ENCODE results near the gene COX17. TPM values are rescaled to one million over a fixed set of nuclear protein-coding genes. Genes with fewer than 3 reads are reported as not detected.
"Not testable (repeated sequence)": the region's sequence is repeated elsewhere in the genome, so short reads cannot be mapped to it uniquely, and the experiment has no call there.

The COX17 gene
- polyA plus RNA-seq, 2 of the 4 experiments (the other 2 are of a cell fraction) = 79.0 to 149 TPM

DNA sequence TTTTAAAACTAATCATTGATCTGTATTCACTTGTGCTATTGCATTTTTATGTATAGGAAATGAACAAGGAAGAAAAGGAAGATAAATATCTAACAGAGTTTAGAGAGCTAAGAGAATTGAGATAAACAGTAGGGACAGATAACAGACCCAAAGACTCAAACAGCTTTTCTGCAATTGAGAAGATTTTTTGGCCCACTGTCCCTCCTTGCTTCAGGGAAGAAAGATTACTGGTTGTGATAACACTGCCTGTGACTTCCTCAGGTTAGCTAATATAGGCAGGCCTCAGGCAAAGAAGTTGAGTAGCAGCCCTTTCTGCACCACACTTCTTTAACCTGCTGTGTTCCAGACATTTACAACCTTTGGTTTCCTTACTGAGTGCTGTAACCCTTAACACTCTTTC, 2.7 kb upstream of the COX17 start:
- FAIRE-seq = no peak
- Histone ChIP-seq H3K4me1 (peaks cover 14% of the 10 kb centered on the region; the same call in 2 of the 3 replicates), H3K9me3 (no peaks in the 10 kb centered on the region), H3K4me3 (no peak overlapping the region), H3K27ac (no peak overlapping the region), H3K4me2 (no peak overlapping the region)
- ChIA-PET CTCF (interaction anchor here (0.9 to 5.3 kb wide), 9 partner anchors 12 to 796 kb away, joined by 3 to 62 read pairs (median 7); partner anchors contain the start of genes B4GALT4 and POGLUT1), POLR2A (interaction anchor here (1.1 kb wide), 1 partner anchor 216 kb away, joined by 3 read pairs; no protein-coding TSS in a partner anchor)
- DNase-seq (ENCODE audit: low read depth in 1 of 2, low spot score in 1 of 2) = no peak
- TF ChIP-seq RFX5 (IDR thresholded peaks at IDR 0.05) (no peak), NFE2L2 (conservative IDR thresholded peaks at IDR 0.05; ENCODE audit: low read length) (no peak), JUN (IDR thresholded peaks at IDR 0.05) (no peak), BHLHE40 (IDR thresholded peaks at IDR 0.05; ENCODE audit: low read depth, low read length) (no peak), SREBF2 (IDR thresholded peaks at IDR 0.05) (no peak), FOSL2 (IDR thresholded peaks at IDR 0.05) (no peak), FOSL2 (CRISPR knock-in tag; IDR thresholded peaks at IDR 0.05) (no peak), CBX8 (IDR thresholded peaks at IDR 0.05) (no peak), NR3C1 (IDR thresholded peaks at IDR 0.05) (no peak), KDM5A (IDR thresholded peaks at IDR 0.05) (no peak), TP53 (CRISPR knock-in tag; IDR thresholded peaks at IDR 0.05) (no peak), ZC3H11A (IDR thresholded peaks at IDR 0.05) (no peak), MAZ (IDR thresholded peaks at IDR 0.05; ENCODE audit: borderline replicate concordance, low read depth, low read length) (no peak), JUNB (IDR thresholded peaks at IDR 0.05) (no peak), ZSCAN20 (CRISPR knock-in tag; IDR thresholded peaks at IDR 0.05) (no peak), POLR2AphosphoS2 (conservative IDR thresholded peaks at IDR 0.05; ENCODE audit: low read length) (no peak), CHD4 (IDR thresholded peaks at IDR 0.05; ENCODE audit: borderline replicate concordance) (no peak)
- TF ChIP-seq, protein P1, sequence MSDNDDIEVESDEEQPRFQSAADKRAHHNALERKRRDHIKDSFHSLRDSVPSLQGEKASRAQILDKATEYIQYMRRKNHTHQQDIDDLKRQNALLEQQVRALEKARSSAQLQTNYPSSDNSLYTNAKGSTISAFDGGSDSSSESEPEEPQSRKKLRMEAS (IDR thresholded peaks at IDR 0.05) = no peak
- TF ChIP-seq, protein P2, sequence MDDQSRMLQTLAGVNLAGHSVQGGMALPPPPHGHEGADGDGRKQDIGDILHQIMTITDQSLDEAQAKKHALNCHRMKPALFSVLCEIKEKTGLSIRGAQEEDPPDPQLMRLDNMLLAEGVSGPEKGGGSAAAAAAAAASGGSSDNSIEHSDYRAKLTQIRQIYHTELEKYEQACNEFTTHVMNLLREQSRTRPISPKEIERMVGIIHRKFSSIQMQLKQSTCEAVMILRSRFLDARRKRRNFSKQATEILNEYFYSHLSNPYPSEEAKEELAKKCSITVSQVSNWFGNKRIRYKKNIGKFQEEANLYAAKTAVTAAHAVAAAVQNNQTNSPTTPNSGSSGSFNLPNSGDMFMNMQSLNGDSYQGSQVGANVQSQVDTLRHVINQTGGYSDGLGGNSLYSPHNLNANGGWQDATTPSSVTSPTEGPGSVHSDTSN (IDR thresholded peaks at IDR 0.05) = no peak
- TF ChIP-seq, protein P3, sequence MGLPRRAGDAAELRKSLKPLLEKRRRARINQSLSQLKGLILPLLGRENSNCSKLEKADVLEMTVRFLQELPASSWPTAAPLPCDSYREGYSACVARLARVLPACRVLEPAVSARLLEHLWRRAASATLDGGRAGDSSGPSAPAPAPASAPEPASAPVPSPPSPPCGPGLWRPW (IDR thresholded peaks at IDR 0.05) = no peak
- TF ChIP-seq, protein P4, sequence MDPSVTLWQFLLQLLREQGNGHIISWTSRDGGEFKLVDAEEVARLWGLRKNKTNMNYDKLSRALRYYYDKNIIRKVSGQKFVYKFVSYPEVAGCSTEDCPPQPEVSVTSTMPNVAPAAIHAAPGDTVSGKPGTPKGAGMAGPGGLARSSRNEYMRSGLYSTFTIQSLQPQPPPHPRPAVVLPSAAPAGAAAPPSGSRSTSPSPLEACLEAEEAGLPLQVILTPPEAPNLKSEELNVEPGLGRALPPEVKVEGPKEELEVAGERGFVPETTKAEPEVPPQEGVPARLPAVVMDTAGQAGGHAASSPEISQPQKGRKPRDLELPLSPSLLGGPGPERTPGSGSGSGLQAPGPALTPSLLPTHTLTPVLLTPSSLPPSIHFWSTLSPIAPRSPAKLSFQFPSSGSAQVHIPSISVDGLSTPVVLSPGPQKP (IDR thresholded peaks at IDR 0.05; ENCODE audit: low read depth, low read length) = no peak
- ATAC-seq = no peak

DNA sequence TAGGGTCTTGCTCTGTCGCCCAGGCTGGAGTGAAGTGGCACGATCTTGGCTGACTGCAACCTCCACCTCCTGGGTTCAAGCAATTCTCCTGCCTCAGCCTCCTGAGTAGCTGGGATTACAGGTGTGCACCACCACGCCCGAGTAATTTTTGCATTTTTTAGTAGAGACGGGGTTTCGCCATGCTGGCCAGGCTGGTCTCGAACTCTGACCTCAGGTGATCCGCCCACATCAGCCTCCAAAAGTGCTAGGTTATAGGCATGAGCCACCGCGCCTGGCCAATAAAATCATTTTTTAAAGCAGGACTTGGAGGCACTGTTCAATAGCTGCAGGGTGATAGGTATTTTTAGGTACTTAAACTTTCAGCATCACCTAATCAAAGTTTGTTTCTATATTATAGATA, 1.0 kb upstream of the COX17 start:
- peak overlapping the region; percentile 73; the same call in 1 of the 3 replicates for H3K4me2 ChIP-seq
- ATAC-seq; FAIRE-seq; H3K9me3 ChIP-seq; H3K4me3 ChIP-seq; POLR2A ChIA-PET; H3K27ac ChIP-seq; DNase-seq (ENCODE audit: low read depth in 1 of 2, low spot score in 1 of 2); CTCF ChIA-PET: not testable (repeated sequence)
- 95% methylated on average over 10 of the region's 10 CpGs for WGBS (ENCODE audit: missing lambda C conversion rate)
- H3K4me1 ChIP-seq = peaks cover 14% of the 10 kb centered on the region; the same call in 2 of the 3 replicates

DNA sequence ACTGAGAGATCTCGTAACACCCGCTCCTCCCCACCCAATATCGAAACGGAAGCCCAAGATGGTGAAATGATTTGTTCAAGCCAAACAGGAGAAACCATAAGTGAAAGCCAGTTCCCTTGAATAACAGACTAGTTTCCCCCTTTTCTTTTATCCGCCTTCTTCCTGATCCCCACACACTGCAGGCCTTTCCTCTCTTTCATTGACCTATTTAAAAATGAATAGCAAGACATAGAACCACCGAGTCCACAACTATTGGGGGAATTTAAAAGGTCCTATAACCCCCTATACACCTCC, 382 bp upstream of the COX17 start:
- Histone ChIP-seq H3K4me1 (peaks cover 14% of the 10 kb centered on the region; the same call in 2 of the 3 replicates), H3K4me3 (peak overlapping the region; percentile 70), H3K27ac (peak overlapping the region; percentile 81 to 86), H3K4me2 (peak overlapping the region; percentile 73), H3K9me3 (no peaks in the 10 kb centered on the region)
- POLR2A ChIA-PET = interaction anchor here (1.0 to 1.2 kb wide), 2 partner anchors 98 to 179 kb away, joined by 3 to 8 read pairs; partner anchors contain the start of gene TIMMDC1
- FAIRE-seq (no peak), ATAC-seq (peak; percentile 2 to 3; a peak in 2 of 6 replicates), DNase-seq (ENCODE audit: low read depth in 1 of 2, low spot score in 1 of 2) (no peak)
- 14% methylated on average over 6 of the region's 6 CpGs for WGBS (ENCODE audit: missing lambda C conversion rate)
- CTCF ChIA-PET = interaction anchor here (1.1 kb wide), 1 partner anchor 402 kb away, joined by 4 read pairs; no protein-coding TSS in a partner anchor
- no peak for TF ChIP-seq ZFP36 (IDR thresholded peaks at IDR 0.05; ENCODE audit: borderline replicate concordance, partially characterized antibody)
- no peak for TF ChIP-seq ESRRA (IDR thresholded peaks at IDR 0.05; ENCODE audit: borderline replicate concordance, low read length)
- no peak for TF ChIP-seq SREBF2 (IDR thresholded peaks at IDR 0.05)
- TF ChIP-seq JUN (IDR thresholded peaks at IDR 0.05) = no peak
- TF ChIP-seq, protein P1 (IDR thresholded peaks at IDR 0.05) = no peak
- no peak for TF ChIP-seq RCOR1 (IDR thresholded peaks at IDR 0.05; ENCODE audit: low read depth, low read length)
- TF ChIP-seq PHF8 (IDR thresholded peaks at IDR 0.05; ENCODE audit: borderline replicate concordance, low read depth) = no peak
- TF ChIP-seq, protein P5, sequence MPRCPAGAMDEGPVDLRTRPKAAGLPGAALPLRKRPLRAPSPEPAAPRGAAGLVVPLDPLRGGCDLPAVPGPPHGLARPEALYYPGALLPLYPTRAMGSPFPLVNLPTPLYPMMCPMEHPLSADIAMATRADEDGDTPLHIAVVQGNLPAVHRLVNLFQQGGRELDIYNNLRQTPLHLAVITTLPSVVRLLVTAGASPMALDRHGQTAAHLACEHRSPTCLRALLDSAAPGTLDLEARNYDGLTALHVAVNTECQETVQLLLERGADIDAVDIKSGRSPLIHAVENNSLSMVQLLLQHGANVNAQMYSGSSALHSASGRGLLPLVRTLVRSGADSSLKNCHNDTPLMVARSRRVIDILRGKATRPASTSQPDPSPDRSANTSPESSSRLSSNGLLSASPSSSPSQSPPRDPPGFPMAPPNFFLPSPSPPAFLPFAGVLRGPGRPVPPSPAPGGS (IDR thresholded peaks at IDR 0.05) = no peak
- TF ChIP-seq, protein P6, sequence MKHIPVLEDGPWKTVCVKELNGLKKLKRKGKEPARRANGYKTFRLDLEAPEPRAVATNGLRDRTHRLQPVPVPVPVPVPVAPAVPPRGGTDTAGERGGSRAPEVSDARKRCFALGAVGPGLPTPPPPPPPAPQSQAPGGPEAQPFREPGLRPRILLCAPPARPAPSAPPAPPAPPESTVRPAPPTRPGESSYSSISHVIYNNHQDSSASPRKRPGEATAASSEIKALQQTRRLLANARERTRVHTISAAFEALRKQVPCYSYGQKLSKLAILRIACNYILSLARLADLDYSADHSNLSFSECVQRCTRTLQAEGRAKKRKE (CRISPR knock-in tag; IDR thresholded peaks at IDR 0.05; ENCODE audit: low read depth) = no peak
- TF ChIP-seq HEYL (CRISPR knock-in tag; IDR thresholded peaks at IDR 0.05) = no peak
- TF ChIP-seq NFE2L2 (conservative IDR thresholded peaks at IDR 0.05; ENCODE audit: low read length) = no peak
- no peak for TF ChIP-seq TP53 (CRISPR knock-in tag; IDR thresholded peaks at IDR 0.05)
- no peak for TF ChIP-seq CBX2 (IDR thresholded peaks at IDR 0.05; ENCODE audit: borderline replicate concordance, low read depth)
- no peak for TF ChIP-seq FOSB (CRISPR knock-in tag; IDR thresholded peaks at IDR 0.05)
- TF ChIP-seq MYC (IDR thresholded peaks at IDR 0.05; ENCODE audit: borderline replicate concordance, low read length) = no peak
- TF ChIP-seq NR3C1 (IDR thresholded peaks at IDR 0.05) = no peak
- no peak for TF ChIP-seq BHLHE40 (IDR thresholded peaks at IDR 0.05; ENCODE audit: low read depth, low read length)
- no peak for TF ChIP-seq EP300 (IDR thresholded peaks at IDR 0.05)
- no peak for TF ChIP-seq MAZ (IDR thresholded peaks at IDR 0.05; ENCODE audit: borderline replicate concordance, low read depth, low read length)
